ENCODE data around the gene PIGU. TPM values are rescaled to one million over a fixed set of nuclear protein-coding genes. Genes with fewer than 3 reads are reported as not detected.

Gene PIGU
- total RNA-seq, 1 experiment from 2014 or later, result 32.8 TPM

DNA sequence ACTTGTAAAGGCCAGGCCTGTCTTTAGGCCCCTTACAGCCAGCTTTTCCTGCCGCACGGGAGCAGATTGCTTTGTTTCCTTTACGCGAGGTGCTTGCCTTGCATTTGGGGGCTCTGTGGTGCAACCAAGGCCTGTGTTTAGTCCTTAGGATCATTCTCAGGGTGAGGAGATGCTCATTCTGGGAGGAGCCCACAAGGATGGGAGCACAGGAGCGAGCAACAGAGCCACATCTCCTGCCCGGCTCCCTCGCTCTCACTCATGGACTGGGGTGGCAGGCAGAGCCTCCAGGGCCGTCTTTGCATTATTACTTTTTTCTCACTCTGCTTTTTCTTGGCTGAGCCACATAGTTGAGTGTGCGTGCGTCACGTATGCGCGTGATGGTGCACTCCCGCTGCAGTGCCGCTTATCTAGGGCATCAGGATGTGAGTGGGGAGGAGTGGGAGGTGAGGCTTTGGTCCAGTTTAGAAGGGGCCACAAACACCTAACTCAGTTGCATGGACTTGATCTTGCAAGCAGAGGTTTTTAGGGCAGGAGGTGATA lies 141.5 kb downstream of the PIGU start:
- H3K9me3 ChIP-seq (ENCODE audit: control insufficient read depth, low read depth, low read length), result no peaks in the 10 kb centered on the region
- Mint-ChIP-seq H3K4me1 (no peaks in the 10 kb centered on the region), H3K27me3 (ENCODE audit: low read depth) (no peaks in the 10 kb centered on the region), H3K36me3 (ENCODE audit: insufficient read depth in 1 of 3, low read depth in 3 of 3) (peaks cover 34 to 77% (median 48%) of the 10 kb centered on the region in 3 experiments; a peak in 6 of 7 replicates), H3K27ac (no peak overlapping the region), H3K4me3 (no peak overlapping the region), H3K9me3 (no peaks in the 10 kb centered on the region)
- no peak overlapping the region for H3T11ph ChIP-seq (ENCODE audit: low read length)
- no peaks in the 10 kb centered on the region for H4K20me1 ChIP-seq (ENCODE audit: control insufficient read depth, insufficient read depth, insufficient read length)
- H3K79me2 ChIP-seq (ENCODE audit: insufficient read depth, low read length), result no peaks in the 10 kb centered on the region
- H3K18ac ChIP-seq (ENCODE audit: insufficient read length, low read depth, low read length), result no peak overlapping the region
- WGBS (ENCODE audit: extremely low coverage, insufficient read length, low lambda C conversion rate), result no CpG with 5 or more reads among the region's 15 CpGs
- no peak overlapping the region for H4K8ac ChIP-seq (replicated peaks; ENCODE audit: insufficient read length, low read depth, low read length)
- H4K5ac ChIP-seq (ENCODE audit: insufficient read length, low read depth, low read length), result no peak overlapping the region
- H3K27ac ChIP-seq (ENCODE audit: insufficient read length, low read depth, low read length), result no peak overlapping the region
- H3K4me2 ChIP-seq (ENCODE audit: insufficient read depth, insufficient read length, low read length), result no peak overlapping the region
- no peak overlapping the region for H2BK15ac ChIP-seq (ENCODE audit: low read depth, low read length)
- no peaks in the 10 kb centered on the region for H3K79me1 ChIP-seq (ENCODE audit: insufficient read depth, low read depth, low read length, poor library complexity, severe bottlenecking)
- H2AFZ ChIP-seq (ENCODE audit: low read length), result no peak overlapping the region
- H3K23me2 ChIP-seq (ENCODE audit: insufficient read length, low read depth, low read length, poor library complexity, severe bottlenecking), result no peaks in the 10 kb centered on the region
- no peak overlapping the region for H3K9ac ChIP-seq (ENCODE audit: extremely low read depth, insufficient read length, low read length)
- no peak for DNase-seq
- H3K14ac ChIP-seq (ENCODE audit: insufficient read depth, low read length), result no peak overlapping the region
- no peak overlapping the region for H3K23ac ChIP-seq (ENCODE audit: insufficient read length, low read depth, low read length)
- no peak overlapping the region for H3K56ac ChIP-seq (ENCODE audit: insufficient read length, low read depth, low read length)
- no peak overlapping the region for H2BK12ac ChIP-seq (ENCODE audit: insufficient read length, low read depth, low read length)
- H2BK5ac ChIP-seq (ENCODE audit: insufficient read length, low read length), result no peak overlapping the region
- H2AK5ac ChIP-seq (ENCODE audit: insufficient read length, low read length), result no peak overlapping the region
- no peak overlapping the region for H3K4ac ChIP-seq (ENCODE audit: low read depth, low read length)
- H4K91ac ChIP-seq (ENCODE audit: insufficient read length, low read depth, low read length), result no peak overlapping the region
- TF ChIP-seq, protein P1, sequence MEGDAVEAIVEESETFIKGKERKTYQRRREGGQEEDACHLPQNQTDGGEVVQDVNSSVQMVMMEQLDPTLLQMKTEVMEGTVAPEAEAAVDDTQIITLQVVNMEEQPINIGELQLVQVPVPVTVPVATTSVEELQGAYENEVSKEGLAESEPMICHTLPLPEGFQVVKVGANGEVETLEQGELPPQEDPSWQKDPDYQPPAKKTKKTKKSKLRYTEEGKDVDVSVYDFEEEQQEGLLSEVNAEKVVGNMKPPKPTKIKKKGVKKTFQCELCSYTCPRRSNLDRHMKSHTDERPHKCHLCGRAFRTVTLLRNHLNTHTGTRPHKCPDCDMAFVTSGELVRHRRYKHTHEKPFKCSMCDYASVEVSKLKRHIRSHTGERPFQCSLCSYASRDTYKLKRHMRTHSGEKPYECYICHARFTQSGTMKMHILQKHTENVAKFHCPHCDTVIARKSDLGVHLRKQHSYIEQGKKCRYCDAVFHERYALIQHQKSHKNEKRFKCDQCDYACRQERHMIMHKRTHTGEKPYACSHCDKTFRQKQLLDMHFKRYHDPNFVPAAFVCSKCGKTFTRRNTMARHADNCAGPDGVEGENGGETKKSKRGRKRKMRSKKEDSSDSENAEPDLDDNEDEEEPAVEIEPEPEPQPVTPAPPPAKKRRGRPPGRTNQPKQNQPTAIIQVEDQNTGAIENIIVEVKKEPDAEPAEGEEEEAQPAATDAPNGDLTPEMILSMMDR (conservative IDR thresholded peaks at IDR 0.05), result no peak
- no peaks in the 10 kb centered on the region for H3K27me3 ChIP-seq (ENCODE audit: insufficient read depth, low read length)
- H2BK120ac ChIP-seq (ENCODE audit: low read depth, low read length, poor library complexity, severe bottlenecking), result no peak overlapping the region
- H2BK20ac ChIP-seq (ENCODE audit: low read depth, low read length, poor library complexity, severe bottlenecking), result no peak overlapping the region
- no peaks in the 10 kb centered on the region for H3K4me1 ChIP-seq (ENCODE audit: insufficient read depth, low read length)
